ENCODE results near the gene DNASE1L3. TPM values are rescaled to one million over a fixed set of nuclear protein-coding genes. Genes with fewer than 3 reads are reported as not detected.

DNASE1L3 gene
- total and polyA plus RNA-seq, 2 experiments from 2014 or later: not detected

- TF ChIP-seq, protein P1, sequence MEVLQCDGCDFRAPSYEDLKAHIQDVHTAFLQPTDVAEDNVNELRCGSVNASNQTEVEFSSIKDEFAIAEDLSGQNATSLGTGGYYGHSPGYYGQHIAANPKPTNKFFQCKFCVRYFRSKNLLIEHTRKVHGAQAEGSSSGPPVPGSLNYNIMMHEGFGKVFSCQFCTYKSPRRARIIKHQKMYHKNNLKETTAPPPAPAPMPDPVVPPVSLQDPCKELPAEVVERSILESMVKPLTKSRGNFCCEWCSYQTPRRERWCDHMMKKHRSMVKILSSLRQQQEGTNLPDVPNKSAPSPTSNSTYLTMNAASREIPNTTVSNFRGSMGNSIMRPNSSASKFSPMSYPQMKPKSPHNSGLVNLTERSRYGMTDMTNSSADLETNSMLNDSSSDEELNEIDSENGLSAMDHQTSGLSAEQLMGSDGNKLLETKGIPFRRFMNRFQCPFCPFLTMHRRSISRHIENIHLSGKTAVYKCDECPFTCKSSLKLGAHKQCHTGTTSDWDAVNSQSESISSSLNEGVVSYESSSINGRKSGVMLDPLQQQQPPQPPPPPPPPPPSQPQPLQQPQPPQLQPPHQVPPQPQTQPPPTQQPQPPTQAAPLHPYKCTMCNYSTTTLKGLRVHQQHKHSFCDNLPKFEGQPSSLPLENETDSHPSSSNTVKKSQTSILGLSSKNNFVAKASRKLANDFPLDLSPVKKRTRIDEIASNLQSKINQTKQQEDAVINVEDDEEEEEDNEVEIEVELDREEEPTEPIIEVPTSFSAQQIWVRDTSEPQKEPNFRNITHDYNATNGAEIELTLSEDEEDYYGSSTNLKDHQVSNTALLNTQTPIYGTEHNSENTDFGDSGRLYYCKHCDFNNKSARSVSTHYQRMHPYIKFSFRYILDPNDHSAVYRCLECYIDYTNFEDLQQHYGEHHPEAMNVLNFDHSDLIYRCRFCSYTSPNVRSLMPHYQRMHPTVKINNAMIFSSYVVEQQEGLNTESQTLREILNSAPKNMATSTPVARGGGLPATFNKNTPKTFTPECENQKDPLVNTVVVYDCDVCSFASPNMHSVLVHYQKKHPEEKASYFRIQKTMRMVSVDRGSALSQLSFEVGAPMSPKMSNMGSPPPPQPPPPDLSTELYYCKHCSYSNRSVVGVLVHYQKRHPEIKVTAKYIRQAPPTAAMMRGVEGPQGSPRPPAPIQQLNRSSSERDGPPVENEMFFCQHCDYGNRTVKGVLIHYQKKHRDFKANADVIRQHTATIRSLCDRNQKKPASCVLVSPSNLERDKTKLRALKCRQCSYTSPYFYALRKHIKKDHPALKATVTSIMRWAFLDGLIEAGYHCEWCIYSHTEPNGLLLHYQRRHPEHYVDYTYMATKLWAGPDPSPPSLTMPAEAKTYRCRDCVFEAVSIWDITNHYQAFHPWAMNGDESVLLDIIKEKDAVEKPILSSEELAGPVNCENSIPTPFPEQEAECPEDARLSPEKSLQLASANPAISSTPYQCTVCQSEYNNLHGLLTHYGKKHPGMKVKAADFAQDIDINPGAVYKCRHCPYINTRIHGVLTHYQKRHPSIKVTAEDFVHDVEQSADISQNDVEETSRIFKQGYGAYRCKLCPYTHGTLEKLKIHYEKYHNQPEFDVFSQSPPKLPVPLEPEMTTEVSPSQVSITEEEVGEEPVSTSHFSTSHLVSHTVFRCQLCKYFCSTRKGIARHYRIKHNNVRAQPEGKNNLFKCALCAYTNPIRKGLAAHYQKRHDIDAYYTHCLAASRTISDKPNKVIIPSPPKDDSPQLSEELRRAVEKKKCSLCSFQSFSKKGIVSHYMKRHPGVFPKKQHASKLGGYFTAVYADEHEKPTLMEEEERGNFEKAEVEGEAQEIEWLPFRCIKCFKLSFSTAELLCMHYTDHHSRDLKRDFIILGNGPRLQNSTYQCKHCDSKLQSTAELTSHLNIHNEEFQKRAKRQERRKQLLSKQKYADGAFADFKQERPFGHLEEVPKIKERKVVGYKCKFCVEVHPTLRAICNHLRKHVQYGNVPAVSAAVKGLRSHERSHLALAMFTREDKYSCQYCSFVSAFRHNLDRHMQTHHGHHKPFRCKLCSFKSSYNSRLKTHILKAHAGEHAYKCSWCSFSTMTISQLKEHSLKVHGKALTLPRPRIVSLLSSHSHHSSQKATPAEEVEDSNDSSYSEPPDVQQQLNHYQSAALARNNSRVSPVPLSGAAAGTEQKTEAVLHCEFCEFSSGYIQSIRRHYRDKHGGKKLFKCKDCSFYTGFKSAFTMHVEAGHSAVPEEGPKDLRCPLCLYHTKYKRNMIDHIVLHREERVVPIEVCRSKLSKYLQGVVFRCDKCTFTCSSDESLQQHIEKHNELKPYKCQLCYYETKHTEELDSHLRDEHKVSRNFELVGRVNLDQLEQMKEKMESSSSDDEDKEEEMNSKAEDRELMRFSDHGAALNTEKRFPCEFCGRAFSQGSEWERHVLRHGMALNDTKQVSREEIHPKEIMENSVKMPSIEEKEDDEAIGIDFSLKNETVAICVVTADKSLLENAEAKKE (CRISPR knock-in tag; IDR thresholded peaks at IDR 0.05): no peak
These were observed 57.4 kb downstream of the DNASE1L3 start (continued) for GRCh38 chr3:58153371-58153770.

DNA sequence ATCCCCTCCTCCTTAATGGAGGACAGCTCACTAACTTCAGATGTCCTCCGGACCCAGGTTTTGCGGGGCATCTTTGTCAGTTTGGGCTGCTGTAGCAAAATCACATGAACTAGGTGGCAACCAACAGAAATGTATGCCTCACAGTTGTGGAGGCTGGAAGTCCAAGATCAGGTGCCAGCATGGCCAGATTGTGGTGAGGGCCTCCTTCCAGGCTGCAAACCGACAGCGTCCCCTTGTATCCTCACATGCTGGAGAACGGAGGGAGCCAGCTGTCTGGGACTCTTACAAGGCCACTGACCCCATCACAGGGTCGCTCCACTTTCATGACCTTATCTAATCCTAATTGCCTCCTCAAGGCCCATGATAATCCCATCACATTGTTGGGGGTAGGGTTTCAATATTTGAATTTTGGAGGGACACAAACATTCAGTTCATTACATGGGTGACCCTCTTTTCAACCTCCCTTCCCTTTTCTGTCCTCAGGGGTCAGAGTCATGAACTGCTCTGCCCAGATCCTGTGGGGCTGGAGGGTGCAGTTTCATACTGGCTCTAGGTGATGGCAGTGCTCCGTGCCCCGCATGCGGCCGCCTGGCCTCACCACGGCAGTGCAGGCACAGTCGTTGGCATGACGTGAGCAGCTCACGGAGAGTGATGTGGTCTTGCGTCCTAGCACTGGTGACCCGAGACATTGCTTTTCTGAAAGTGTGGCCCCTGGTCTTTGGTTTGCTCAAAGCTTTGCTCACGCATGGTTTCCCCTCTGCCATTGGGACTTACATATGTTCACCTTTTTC, 58.4 kb downstream of the DNASE1L3 start:
- no peak for ATAC-seq
- no peak overlapping the region for H3K4me2 ChIP-seq
- TF ChIP-seq JUNB (IDR thresholded peaks at IDR 0.05; ENCODE audit: unreplicated experiment): no peak
- no peak for TF ChIP-seq ZNF114 (CRISPR knock-in tag; IDR thresholded peaks at IDR 0.05)
- TF ChIP-seq, protein P2, sequence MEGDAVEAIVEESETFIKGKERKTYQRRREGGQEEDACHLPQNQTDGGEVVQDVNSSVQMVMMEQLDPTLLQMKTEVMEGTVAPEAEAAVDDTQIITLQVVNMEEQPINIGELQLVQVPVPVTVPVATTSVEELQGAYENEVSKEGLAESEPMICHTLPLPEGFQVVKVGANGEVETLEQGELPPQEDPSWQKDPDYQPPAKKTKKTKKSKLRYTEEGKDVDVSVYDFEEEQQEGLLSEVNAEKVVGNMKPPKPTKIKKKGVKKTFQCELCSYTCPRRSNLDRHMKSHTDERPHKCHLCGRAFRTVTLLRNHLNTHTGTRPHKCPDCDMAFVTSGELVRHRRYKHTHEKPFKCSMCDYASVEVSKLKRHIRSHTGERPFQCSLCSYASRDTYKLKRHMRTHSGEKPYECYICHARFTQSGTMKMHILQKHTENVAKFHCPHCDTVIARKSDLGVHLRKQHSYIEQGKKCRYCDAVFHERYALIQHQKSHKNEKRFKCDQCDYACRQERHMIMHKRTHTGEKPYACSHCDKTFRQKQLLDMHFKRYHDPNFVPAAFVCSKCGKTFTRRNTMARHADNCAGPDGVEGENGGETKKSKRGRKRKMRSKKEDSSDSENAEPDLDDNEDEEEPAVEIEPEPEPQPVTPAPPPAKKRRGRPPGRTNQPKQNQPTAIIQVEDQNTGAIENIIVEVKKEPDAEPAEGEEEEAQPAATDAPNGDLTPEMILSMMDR (conservative IDR thresholded peaks at IDR 0.05; ENCODE audit: low read depth in 2 of 2): no peak
- no peak for TF ChIP-seq POLR2AphosphoS5 (IDR thresholded peaks at IDR 0.05; ENCODE audit: low read depth)
- no peak for TF ChIP-seq NANOG (IDR thresholded peaks at IDR 0.05; ENCODE audit: borderline replicate concordance)
- TF ChIP-seq, protein P1 (CRISPR knock-in tag; IDR thresholded peaks at IDR 0.05): no peak
- no peak for TF ChIP-seq EZH2 (IDR thresholded peaks at IDR 0.05; ENCODE audit: low read depth, unreplicated experiment)

More for the DNA sequence above, 58.4 kb downstream of the DNASE1L3 start:
- H3K36me3 Mint-ChIP-seq (ENCODE audit: low read depth): peaks cover 52% of the 10 kb centered on the region
- H3F3A ChIP-seq (replicated peaks; ENCODE audit: low read depth): no peaks in the 10 kb centered on the region
- H4K20me1 ChIP-seq (replicated peaks; ENCODE audit: insufficient read depth): peaks cover 4% of the 10 kb centered on the region
- no peaks in the 10 kb centered on the region for H3K27me3 ChIP-seq (ENCODE audit: insufficient read depth)
- no peak overlapping the region for H3K4me3 ChIP-seq
- peaks cover 4% of the 10 kb centered on the region for H3K27me3 Mint-ChIP-seq (ENCODE audit: insufficient read depth, low read depth, poor library complexity)
- H3K79me2 ChIP-seq (replicated peaks; ENCODE audit: insufficient read depth): no peaks in the 10 kb centered on the region
- no peaks in the 10 kb centered on the region for H3K4me1 Mint-ChIP-seq
- H3K36me3 ChIP-seq (ENCODE audit: insufficient read depth): peaks cover 62% of the 10 kb centered on the region
- no peaks in the 10 kb centered on the region for H3K9me3 Mint-ChIP-seq
- no peaks in the 10 kb centered on the region for H3K4me1 ChIP-seq (ENCODE audit: insufficient read depth)
- H3K27ac Mint-ChIP-seq: no peak overlapping the region
- no peak for DNase-seq (ENCODE audit: low spot score)
- no peak overlapping the region for H3K4me3 Mint-ChIP-seq
- H3K9me2 ChIP-seq (ENCODE audit: insufficient read depth): no peaks in the 10 kb centered on the region
- H3K27ac ChIP-seq (ENCODE audit: low read depth): no peak overlapping the region
- no peak overlapping the region for H2AFZ ChIP-seq

Measured in GM23338 (cell line).